ENCODE measurements around the gene GNAT3.

GRCh38 chr7:80468931-80469714 is 42.7 kb downstream of the GNAT3 start:
- TF ChIP-seq CTCF (IDR thresholded peaks at IDR 0.05), result no peak
- no peak for TF ChIP-seq ZFX (IDR thresholded peaks at IDR 0.05; ENCODE audit: borderline replicate concordance)

Data from 22Rv1 (cell line).